HG03571 (cell line): ENCODE results near the gene NRG3.

Source experiments
- ATAC-seq: cut with Tn5 transposase; IDR thresholded peaks from one replicate; pipeline ENCODE4 v1.9.1; 2021; ENCODE audit not compliant: unreplicated experiment

Gene NRG3

DNA sequence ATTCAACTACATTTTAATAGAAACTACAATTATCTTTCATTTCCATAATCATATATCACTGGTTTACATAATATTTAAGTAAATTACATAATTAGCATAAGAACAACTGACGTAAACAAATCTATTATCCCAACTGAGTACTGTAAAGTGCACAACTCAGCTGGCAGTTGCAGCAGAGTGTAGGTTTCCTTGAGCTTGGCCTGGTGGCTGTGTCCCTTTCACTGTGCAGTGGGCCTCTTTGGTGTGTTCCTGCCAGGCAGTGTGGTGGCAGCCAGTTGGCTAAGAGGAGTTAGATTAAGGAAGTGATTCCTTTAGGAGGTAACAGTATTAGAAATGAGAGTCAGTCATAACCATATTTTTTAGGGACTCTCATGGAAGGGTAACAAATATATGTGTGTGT, 7.0 kb downstream of the NRG3 start:
- ATAC-seq = no peak

DNA sequence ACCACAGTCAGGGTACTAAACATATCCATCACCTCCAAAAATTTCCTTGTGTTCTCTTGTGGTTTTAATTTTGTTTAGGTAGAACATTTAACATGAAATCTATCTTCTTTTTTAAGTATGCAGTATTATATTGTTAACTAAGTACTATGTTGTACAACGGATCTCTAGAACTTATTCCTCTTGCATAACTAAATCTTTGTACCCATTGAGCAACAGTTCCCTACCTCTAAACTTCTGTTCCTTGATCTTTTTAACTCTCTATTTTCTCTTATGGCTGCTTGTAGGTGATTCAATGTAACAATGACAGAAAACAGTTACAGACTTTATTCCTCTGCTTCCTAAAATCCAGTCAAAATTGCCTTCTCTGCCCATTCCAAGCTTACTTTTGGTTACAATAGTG, 9.9 kb downstream of the NRG3 start:
- ATAC-seq = no peak

DNA sequence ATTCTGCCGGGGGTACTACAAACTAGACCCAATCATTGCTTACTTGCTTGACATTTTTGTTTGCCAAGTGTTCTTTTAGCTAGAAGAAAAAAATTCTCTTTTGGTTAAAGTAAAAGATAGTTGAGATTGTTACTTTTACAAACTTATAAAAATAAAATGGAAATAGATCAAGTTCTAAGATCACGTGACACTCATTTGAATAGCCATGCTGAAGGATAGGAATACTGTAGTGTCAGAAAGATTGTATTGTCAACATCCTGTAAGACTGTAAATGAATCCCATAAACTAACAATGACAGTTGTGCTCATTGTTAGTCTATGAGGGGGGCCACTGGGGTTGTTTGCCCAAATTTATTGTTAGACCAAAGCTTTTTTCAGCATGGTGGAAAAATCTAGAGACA, 10.5 kb downstream of the NRG3 start:
- ATAC-seq = no peak

DNA sequence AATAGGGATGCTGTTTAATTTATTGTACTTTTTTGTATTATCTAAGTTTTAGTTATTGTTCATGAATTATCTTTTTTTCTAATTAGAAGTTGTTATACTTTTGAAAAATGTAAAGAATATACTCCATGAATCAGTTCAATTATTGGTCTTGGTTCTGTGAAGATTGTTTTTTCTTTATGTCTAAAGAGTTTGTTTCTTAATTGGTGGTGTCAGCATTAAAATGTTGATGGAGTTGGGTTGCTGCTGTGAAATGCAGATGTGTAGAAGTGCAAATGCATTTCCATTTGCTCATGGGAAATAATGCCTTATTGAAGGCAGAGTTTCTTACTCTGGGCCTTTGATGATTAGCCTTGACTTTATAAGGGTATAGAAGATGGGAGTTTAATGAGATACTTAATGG, 11.9 kb downstream of the NRG3 start:
- ATAC-seq = no peak

- no peak for ATAC-seq
These were observed 14.3 kb downstream of the NRG3 start for GRCh38 chr10:81889181-81889769.

DNA sequence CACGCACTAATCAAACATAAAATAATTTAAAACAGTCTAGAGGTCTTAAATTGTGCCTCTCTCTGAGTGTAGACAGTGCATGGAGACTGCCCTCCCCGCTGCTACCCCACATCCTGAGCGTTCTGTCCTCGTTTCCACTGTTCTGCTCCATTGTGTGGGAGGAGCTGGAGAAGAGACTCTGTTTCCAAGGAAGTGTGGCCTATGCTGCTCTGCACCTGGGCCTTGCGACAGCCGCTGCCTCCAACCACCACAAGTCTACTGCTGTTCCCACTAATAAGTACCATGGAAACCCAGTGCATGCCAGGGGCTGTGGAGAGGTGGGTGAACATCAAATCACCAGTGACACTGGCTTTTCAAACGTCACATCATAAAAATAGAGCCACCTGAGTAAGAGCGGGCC, 19.6 kb downstream of the NRG3 start:
- ATAC-seq = no peak

DNA sequence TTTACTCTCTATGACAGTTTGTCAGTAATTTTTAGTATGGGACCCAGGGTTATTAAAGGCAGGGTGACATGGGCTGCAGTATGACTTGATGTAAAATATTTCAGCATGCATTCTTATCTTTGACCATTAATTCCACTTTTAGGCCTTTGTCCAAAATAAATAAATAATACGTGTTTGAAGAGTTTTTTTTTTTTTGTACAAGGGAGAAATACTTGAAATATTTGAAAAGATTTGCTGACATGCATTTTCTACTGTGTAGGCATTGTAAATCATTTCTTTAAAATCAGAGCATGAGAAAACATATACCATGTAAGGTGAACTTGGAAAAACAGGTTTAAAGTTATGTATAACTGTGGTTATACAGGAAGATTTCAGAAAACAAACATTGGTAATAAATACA, 23.5 kb downstream of the NRG3 start:
- no peak for ATAC-seq

GRCh38 chr10:81900989-81901388, 26.0 kb downstream of the NRG3 start:
- ATAC-seq = no peak

DNA sequence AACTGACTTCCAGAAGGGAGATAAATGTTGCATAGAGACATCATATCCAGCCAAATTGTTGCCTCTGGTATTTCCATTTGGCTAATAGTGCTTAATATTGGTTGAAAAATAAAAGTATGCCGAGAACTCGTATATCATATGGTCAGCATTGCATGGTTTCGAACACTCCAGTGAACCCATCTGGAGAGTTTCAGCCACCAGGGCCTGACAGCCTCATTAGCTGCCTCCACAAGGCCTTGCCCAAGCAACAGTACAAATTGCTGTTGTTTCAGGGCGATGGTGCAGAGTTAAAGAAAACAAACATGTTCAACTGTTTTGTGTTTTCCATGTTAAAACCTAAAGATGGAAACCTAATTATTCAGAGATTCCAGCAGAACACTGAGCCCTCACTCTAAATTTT, 28.5 kb downstream of the NRG3 start:
- ATAC-seq = no peak

DNA sequence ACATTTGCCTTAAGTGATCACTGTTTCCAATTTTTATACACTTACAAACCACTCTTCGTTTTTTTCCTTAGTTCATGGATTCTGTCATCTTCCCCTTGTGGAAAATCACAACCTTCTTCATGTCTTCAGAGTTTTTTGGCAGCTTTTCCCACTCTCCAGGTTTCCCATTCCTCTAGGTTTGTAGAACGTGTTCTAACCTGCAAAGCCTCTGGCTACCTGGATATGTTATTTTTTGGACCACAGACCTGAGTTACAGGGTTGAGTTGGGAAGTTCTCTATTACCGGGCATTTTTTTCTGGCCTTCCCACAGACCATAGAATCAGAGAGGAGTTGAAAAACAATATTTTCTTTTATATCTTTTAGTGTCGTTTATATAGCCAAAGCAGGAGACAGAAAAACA, 30.2 kb downstream of the NRG3 start:
- ATAC-seq = no peak

DNA sequence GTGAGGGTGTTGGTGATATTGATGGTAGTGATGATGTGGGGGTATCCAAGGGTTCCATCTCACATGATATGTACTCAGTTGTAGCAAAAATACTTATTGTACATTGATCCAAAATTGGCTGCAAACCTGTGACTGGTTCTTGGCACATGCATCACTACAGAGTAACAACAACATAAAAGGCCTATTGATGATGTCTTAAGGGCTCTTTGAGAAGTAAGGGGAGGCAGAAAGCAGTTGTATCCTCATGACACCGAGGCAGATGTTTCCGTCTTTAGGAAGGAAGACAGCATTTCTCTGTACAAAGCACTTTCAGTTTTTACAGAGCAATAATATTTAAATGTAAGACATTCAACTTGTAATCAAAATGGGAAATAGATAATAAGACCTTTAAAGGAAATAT, 34.5 kb downstream of the NRG3 start:
- no peak for ATAC-seq

DNA sequence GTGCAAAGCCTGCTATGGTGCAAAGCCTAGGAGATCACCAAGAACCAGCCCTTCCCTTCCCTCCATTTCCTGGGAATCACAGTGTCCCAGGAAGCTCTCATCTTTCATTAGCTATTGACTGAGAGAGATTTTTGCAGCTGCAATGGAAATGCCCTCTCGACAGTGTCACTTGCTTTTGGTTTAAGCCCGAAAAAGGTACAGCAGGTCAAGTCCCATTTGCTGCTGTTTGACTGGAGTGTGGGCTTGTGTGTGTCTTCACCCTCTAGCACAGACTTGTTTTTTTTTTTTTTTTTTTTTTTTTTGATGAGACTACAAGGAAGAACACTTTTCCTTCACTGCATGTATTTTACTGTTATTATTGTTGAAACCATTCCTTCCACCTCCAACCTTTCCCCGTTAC, 36.3 kb downstream of the NRG3 start:
- no peak for ATAC-seq

DNA sequence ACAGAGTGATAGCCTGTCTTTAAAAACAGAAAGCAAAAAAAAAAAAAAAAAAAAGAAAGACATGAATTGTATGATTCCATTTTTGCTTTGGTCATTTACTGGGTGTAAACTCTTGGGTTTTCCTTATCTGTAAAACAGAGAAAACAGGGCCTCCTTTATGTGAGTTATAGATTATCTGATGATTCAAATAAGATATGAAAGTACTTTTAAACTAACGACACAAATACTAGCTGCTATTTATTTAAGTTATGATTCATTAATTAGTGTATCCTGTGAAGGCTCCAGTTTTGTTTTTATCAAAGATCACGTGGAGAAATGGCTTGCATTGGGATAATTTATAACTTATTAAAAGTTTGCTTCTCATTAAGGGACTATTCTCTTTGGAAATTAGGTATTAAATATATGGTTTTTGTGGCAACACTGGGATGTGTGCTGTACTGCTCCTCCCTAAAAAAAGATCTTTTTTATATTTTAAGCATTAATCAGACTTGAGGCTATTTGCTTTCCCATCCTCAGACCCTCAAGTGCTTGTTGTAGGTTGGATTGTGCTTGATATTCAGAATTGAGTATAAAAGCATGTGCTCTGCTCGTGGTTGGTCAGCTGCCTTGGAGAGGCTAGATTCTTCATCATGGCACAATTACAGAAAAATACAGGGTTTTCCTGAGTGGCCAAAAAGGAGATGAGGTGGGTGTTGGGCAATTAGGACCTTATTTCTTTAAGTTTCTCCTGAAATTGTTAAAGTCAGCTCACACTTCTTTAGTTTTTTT, 39.9 kb downstream of the NRG3 start:
- no peak for ATAC-seq

DNA sequence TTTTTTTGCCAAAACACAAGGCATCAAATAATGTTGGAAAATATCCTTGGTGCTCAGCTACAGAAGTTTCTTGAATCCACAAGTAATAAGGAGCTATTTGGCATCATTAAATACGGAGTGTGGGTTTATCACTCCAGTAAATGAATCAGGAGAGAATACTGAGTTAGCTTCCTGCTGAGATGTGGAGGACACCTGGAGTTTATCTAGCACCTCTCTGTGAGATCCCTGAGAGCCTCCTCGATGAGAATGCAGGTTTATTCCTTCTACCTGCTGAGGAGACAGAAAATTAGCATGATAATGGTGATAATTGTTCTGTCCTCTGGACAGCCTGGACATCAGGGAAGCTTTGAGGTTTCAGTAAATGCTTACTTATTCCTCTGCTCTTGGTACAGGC, 40.5 kb downstream of the NRG3 start:
- no peak for ATAC-seq

DNA sequence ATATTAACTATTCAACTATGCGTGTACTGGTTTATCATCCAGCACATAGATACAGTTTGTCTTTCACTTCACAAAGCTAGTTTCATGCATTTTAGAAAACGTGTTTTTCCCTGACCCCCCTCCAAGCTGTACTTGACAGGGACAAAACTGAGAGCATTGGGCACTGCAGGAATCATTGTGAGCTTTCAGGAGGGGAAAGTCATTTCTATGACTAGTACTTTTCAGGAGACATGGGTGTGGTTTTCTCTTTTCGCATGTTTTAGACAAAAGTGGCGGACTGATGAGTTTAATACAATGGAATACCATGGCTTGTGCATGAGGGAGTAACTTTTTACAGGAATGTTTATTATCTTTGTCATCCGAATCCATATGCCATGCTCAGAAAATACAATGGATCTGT, 42.7 kb downstream of the NRG3 start:
- no peak for ATAC-seq

GRCh38 chr10:81918766-81919165, 43.8 kb downstream of the NRG3 start:
- no peak for ATAC-seq

GRCh38 chr10:81920213-81920829, 45.3 kb downstream of the NRG3 start:
- no peak for ATAC-seq

- ATAC-seq = no peak
These were observed 53.1 kb downstream of the NRG3 start for GRCh38 chr10:81928119-81928518.

DNA sequence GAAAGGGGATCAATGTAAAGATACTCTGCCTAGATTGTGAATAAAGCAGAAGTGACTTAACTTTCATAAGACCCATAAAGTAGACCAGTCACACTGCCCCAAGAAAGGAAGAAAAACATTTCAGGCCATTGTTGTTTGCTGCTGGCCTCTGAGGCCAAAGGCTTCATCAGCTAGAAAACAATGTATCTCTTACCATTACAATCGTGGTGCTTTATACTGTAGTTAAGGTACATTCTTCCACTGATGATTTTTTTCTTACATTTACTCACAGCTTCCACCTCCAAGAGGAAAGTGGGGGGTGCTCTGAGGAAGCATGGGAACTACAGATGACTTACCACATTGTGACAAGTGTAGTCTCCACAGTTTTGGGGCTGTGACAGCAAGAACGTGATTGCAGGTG, 68.6 kb downstream of the NRG3 start:
- no peak for ATAC-seq

- ATAC-seq = no peak
These were observed 69.6 kb downstream of the NRG3 start for GRCh38 chr10:81944609-81945008.

GRCh38 chr10:81949283-81949682, 74.3 kb downstream of the NRG3 start:
- ATAC-seq = no peak

- ATAC-seq = no peak
These were observed 75.4 kb downstream of the NRG3 start for GRCh38 chr10:81950358-81950757.

DNA sequence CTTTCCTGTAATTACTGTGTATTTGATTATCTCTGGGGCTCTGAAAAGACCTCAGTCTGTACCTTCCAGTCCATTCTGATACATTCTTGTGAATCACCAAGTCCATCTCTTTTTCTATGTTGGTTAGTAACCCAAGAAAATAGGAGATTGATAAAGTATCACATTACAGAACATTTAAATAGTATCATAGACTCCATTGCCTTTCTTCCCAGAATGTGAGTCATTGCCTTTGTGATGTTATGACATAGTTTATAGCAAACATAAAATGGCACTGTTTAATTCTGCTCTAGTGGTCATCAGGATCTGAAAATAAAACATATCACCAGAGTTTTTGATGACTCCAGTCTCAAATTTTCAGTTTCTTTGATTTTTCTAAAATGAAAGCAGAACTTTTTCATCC, 78.4 kb downstream of the NRG3 start:
- no peak for ATAC-seq
